ENCODE measurements around the gene KCNQ2.

The KCNQ2 gene

DNA sequence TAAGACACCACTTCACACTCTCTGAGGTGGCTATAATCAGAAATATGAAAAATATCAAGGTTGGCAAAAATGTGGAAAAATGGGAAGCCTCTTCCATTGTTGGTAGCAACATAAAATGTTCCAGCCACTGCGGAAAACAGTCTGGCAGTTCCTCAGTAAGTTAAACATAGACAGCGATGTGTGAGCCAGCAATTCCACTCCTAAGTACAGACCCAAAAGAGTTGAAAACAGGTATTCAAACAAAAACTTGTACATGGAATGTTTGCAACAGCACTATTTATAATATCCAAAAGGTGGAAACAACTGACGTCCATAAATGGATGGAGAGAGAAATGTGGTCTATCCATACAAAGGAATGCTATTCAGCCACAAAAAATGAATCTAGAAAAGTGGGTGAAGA is 40.8 kb upstream of the KCNQ2 start:
- no peak for ATAC-seq
- TF ChIP-seq, protein P1, sequence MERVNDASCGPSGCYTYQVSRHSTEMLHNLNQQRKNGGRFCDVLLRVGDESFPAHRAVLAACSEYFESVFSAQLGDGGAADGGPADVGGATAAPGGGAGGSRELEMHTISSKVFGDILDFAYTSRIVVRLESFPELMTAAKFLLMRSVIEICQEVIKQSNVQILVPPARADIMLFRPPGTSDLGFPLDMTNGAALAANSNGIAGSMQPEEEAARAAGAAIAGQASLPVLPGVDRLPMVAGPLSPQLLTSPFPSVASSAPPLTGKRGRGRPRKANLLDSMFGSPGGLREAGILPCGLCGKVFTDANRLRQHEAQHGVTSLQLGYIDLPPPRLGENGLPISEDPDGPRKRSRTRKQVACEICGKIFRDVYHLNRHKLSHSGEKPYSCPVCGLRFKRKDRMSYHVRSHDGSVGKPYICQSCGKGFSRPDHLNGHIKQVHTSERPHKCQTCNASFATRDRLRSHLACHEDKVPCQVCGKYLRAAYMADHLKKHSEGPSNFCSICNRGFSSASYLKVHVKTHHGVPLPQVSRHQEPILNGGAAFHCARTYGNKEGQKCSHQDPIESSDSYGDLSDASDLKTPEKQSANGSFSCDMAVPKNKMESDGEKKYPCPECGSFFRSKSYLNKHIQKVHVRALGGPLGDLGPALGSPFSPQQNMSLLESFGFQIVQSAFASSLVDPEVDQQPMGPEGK (CRISPR knock-in tag; IDR thresholded peaks at IDR 0.05; ENCODE audit: borderline replicate concordance) = no peak
- TF ChIP-seq ESRRG (CRISPR knock-in tag; IDR thresholded peaks at IDR 0.05) (no peak), ZFP3 (CRISPR knock-in tag; IDR thresholded peaks at IDR 0.05) (no peak), BACH2 (CRISPR knock-in tag; IDR thresholded peaks at IDR 0.05; ENCODE audit: borderline replicate concordance) (no peak), ARNTL (CRISPR knock-in tag; IDR thresholded peaks at IDR 0.05; ENCODE audit: borderline replicate concordance, low read depth) (no peak), GLIS3 (CRISPR knock-in tag; IDR thresholded peaks at IDR 0.05) (no peak), SNAI2 (CRISPR knock-in tag; IDR thresholded peaks at IDR 0.05) (no peak), TOX (CRISPR knock-in tag; IDR thresholded peaks at IDR 0.05; ENCODE audit: borderline replicate concordance) (no peak), CSDC2 (CRISPR knock-in tag; IDR thresholded peaks at IDR 0.05) (no peak), ZNF70 (CRISPR knock-in tag; IDR thresholded peaks at IDR 0.05) (no peak), TCF4 (CRISPR knock-in tag; IDR thresholded peaks at IDR 0.05; ENCODE audit: borderline replicate concordance) (no peak)
- TF ChIP-seq, protein P2, sequence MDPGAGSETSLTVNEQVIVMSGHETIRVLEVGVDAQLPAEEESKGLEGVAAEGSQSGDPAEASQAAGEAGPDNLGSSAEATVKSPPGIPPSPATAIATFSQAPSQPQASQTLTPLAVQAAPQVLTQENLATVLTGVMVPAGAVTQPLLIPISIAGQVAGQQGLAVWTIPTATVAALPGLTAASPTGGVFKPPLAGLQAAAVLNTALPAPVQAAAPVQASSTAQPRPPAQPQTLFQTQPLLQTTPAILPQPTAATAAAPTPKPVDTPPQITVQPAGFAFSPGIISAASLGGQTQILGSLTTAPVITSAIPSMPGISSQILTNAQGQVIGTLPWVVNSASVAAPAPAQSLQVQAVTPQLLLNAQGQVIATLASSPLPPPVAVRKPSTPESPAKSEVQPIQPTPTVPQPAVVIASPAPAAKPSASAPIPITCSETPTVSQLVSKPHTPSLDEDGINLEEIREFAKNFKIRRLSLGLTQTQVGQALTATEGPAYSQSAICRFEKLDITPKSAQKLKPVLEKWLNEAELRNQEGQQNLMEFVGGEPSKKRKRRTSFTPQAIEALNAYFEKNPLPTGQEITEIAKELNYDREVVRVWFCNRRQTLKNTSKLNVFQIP (CRISPR knock-in tag; IDR thresholded peaks at IDR 0.05; ENCODE audit: borderline replicate concordance, low read depth) = no peak
- TF ChIP-seq, protein P3, sequence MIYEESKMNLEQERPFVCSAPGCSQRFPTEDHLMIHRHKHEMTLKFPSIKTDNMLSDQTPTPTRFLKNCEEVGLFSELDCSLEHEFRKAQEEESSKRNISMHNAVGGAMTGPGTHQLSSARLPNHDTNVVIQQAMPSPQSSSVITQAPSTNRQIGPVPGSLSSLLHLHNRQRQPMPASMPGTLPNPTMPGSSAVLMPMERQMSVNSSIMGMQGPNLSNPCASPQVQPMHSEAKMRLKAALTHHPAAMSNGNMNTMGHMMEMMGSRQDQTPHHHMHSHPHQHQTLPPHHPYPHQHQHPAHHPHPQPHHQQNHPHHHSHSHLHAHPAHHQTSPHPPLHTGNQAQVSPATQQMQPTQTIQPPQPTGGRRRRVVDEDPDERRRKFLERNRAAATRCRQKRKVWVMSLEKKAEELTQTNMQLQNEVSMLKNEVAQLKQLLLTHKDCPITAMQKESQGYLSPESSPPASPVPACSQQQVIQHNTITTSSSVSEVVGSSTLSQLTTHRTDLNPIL (CRISPR knock-in tag; IDR thresholded peaks at IDR 0.05; ENCODE audit: low read depth) = no peak
- TF ChIP-seq, protein P4, sequence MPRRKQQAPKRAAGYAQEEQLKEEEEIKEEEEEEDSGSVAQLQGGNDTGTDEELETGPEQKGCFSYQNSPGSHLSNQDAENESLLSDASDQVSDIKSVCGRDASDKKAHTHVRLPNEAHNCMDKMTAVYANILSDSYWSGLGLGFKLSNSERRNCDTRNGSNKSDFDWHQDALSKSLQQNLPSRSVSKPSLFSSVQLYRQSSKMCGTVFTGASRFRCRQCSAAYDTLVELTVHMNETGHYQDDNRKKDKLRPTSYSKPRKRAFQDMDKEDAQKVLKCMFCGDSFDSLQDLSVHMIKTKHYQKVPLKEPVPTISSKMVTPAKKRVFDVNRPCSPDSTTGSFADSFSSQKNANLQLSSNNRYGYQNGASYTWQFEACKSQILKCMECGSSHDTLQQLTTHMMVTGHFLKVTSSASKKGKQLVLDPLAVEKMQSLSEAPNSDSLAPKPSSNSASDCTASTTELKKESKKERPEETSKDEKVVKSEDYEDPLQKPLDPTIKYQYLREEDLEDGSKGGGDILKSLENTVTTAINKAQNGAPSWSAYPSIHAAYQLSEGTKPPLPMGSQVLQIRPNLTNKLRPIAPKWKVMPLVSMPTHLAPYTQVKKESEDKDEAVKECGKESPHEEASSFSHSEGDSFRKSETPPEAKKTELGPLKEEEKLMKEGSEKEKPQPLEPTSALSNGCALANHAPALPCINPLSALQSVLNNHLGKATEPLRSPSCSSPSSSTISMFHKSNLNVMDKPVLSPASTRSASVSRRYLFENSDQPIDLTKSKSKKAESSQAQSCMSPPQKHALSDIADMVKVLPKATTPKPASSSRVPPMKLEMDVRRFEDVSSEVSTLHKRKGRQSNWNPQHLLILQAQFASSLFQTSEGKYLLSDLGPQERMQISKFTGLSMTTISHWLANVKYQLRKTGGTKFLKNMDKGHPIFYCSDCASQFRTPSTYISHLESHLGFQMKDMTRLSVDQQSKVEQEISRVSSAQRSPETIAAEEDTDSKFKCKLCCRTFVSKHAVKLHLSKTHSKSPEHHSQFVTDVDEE (CRISPR knock-in tag; IDR thresholded peaks at IDR 0.05) = no peak

GRCh38 chr20:63509088-63509564 is 36.7 kb upstream of the KCNQ2 start:
- no peak for TF ChIP-seq ZNF8 (CRISPR knock-in tag; IDR thresholded peaks at IDR 0.05)
- TF ChIP-seq ESRRG (CRISPR knock-in tag; IDR thresholded peaks at IDR 0.05) = no peak
- no peak for TF ChIP-seq ZFP30 (CRISPR knock-in tag; IDR thresholded peaks at IDR 0.05)
- TF ChIP-seq ZNF70 (CRISPR knock-in tag; IDR thresholded peaks at IDR 0.05) = no peak
- TF ChIP-seq, protein P3 (CRISPR knock-in tag; IDR thresholded peaks at IDR 0.05; ENCODE audit: low read depth) = no peak
- TF ChIP-seq, protein P4 (CRISPR knock-in tag; IDR thresholded peaks at IDR 0.05) = no peak
- TF ChIP-seq GLIS3 (CRISPR knock-in tag; IDR thresholded peaks at IDR 0.05) = no peak
- TF ChIP-seq, protein P5, sequence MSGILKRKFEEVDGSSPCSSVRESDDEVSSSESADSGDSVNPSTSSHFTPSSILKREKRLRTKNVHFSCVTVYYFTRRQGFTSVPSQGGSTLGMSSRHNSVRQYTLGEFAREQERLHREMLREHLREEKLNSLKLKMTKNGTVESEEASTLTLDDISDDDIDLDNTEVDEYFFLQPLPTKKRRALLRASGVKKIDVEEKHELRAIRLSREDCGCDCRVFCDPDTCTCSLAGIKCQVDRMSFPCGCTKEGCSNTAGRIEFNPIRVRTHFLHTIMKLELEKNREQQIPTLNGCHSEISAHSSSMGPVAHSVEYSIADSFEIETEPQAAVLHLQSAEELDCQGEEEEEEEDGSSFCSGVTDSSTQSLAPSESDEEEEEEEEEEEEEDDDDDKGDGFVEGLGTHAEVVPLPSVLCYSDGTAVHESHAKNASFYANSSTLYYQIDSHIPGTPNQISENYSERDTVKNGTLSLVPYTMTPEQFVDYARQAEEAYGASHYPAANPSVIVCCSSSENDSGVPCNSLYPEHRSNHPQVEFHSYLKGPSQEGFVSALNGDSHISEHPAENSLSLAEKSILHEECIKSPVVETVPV (CRISPR knock-in tag; IDR thresholded peaks at IDR 0.05) = no peak
- TF ChIP-seq OSR1 (CRISPR knock-in tag; IDR thresholded peaks at IDR 0.05) = no peak
- TF ChIP-seq SNAI2 (CRISPR knock-in tag; IDR thresholded peaks at IDR 0.05) = no peak
- TF ChIP-seq CSDC2 (CRISPR knock-in tag; IDR thresholded peaks at IDR 0.05) = no peak
- no peak for TF ChIP-seq RARB (CRISPR knock-in tag; IDR thresholded peaks at IDR 0.05)
- TF ChIP-seq PPARA (CRISPR knock-in tag; IDR thresholded peaks at IDR 0.05; ENCODE audit: borderline replicate concordance) = no peak
- TF ChIP-seq, protein P1 (CRISPR knock-in tag; IDR thresholded peaks at IDR 0.05; ENCODE audit: borderline replicate concordance) = no peak
- TF ChIP-seq TOX (CRISPR knock-in tag; IDR thresholded peaks at IDR 0.05; ENCODE audit: borderline replicate concordance) = no peak
- TF ChIP-seq, protein P2 (CRISPR knock-in tag; IDR thresholded peaks at IDR 0.05; ENCODE audit: borderline replicate concordance, low read depth) = no peak
- no peak for TF ChIP-seq BACH2 (CRISPR knock-in tag; IDR thresholded peaks at IDR 0.05; ENCODE audit: borderline replicate concordance)
- no peak for TF ChIP-seq ISL1 (CRISPR knock-in tag; IDR thresholded peaks at IDR 0.05)
- no peak for ATAC-seq

Measured in SK-N-SH treated with all-trans-retinoic acid at 6 μM for 48 hours (cell line).